PC-9 (cell line): Measurements from ENCODE around the gene FGD2.

Experiments used
- CTCF ChIP-seq: fragments of 200-600 bp; sonication (generic); conservative IDR thresholded peaks from 2 replicates; pipeline ENCODE4 v1.6.1; 2017; ENCODE audit warnings: mixed run types, antibody characterized with exemption, mild to moderate bottlenecking, moderate library complexity
- EZH2 ChIP-seq: fragments of 200-600 bp; sonication (generic); IDR thresholded peaks from 2 replicates; pipeline ENCODE4 v1.8.0; 2017; ENCODE audit warnings: antibody characterized with exemption, low read depth

- TF ChIP-seq CTCF, result no peak
- no peak for TF ChIP-seq EZH2
Measured at GRCh38 chr6:36989264-36989663, 16.2 kb upstream of the FGD2 start.
